ENCODE results near the gene ERGIC1. TPM values are rescaled to one million over a fixed set of nuclear protein-coding genes. Genes with fewer than 3 reads are reported as not detected.

The ERGIC1 gene
- total and polyA plus RNA-seq, 2 of the 13 experiments (the other 11 are each of a cell fraction or from before 2014, with no cell fraction given): 78.5 to 184 TPM

GRCh38 chr5:172983542-172984243 lies 149.6 kb downstream of the ERGIC1 start, which contains the start of gene ATP6V0E1 (continued):
- TF ChIP-seq TRIM22 (IDR thresholded peaks at IDR 0.05) (no peak), ZNF20 (CRISPR knock-in tag; IDR thresholded peaks at IDR 0.05) (no peak), ZNF274 (CRISPR knock-in tag; IDR thresholded peaks at IDR 0.05) (no peak), HOXA3 (CRISPR knock-in tag; IDR thresholded peaks at IDR 0.05) (peak; percentile 76), ZNF30 (CRISPR knock-in tag; IDR thresholded peaks at IDR 0.05) (no peak), ZNF570 (CRISPR knock-in tag; IDR thresholded peaks at IDR 0.05; ENCODE audit: borderline replicate concordance) (no peak), ZNF496 (CRISPR knock-in tag; IDR thresholded peaks at IDR 0.05; ENCODE audit: insufficient replicate concordance) (no peak), UBTF (CRISPR knock-in tag; IDR thresholded peaks at IDR 0.05) (peak; percentile 57), ZNF24 (IDR thresholded peaks at IDR 0.05) (no peak), ADNP (CRISPR knock-in tag; IDR thresholded peaks at IDR 0.05) (no peak), JUNB (CRISPR knock-in tag; IDR thresholded peaks at IDR 0.05; ENCODE audit: borderline replicate concordance) (no peak), ELF1 (CRISPR knock-in tag; IDR thresholded peaks at IDR 0.05) (peak; percentile 84), ZNF275 (CRISPR knock-in tag; IDR thresholded peaks at IDR 0.05; ENCODE audit: borderline replicate concordance) (no peak; the same call in 1 of the 2 replicates), CTCF (CRISPR knock-in tag; IDR thresholded peaks at IDR 0.05) (no peak; the same call in 1 of the 2 replicates), ATF7 (IDR thresholded peaks at IDR 0.05) (no peak), ATF7 (CRISPR knock-in tag; IDR thresholded peaks at IDR 0.05) (no peak; the same call in 1 of the 2 replicates), THAP7 (CRISPR knock-in tag; IDR thresholded peaks at IDR 0.05) (no peak), ZNF143 (CRISPR knock-in tag; IDR thresholded peaks at IDR 0.05) (no peak), HCFC1 (IDR thresholded peaks at IDR 0.05; ENCODE audit: low read depth, low read length) (no peak), ZBTB34 (CRISPR knock-in tag; IDR thresholded peaks at IDR 0.05) (no peak), ZNF333 (CRISPR knock-in tag; IDR thresholded peaks at IDR 0.05; ENCODE audit: borderline replicate concordance) (no peak)
